MM.1S (cell line): Measurements from ENCODE around the gene FBXO44.

Source experiments
- DNase-seq: peaks from one replicate; pipeline ENCODE4 v3.0.0-alpha.2; 2015
- H2AFZ ChIP-seq: fragments of 300-600 bp; sonication (generic); 2 replicates; pipeline ENCODE4 v1.6.0; 2016; ENCODE audit warnings: antibody characterized with exemption, low read length
- H3F3A ChIP-seq: fragments of 300-600 bp; sonication (generic); 2 replicates; pipeline ENCODE4 v1.6.1; 2016; ENCODE audit warnings: mild to moderate bottlenecking, antibody characterized with exemption, low read length, moderate library complexity, mixed read lengths; ENCODE audit not compliant: insufficient read depth
- H3K27ac ChIP-seq: fragments of 300-600 bp; sonication (generic); 2 replicates; pipeline ENCODE4 v1.5.1; 2016; ENCODE audit warnings: mild to moderate bottlenecking, low read length
- H3K27me3 ChIP-seq: fragments of 300-600 bp; sonication (generic); replicated peaks from 2 replicates; pipeline ENCODE4 v1.6.0; 2016; ENCODE audit warnings: low read length; ENCODE audit not compliant: insufficient read depth
- H3K36me3 ChIP-seq: fragments of 300-600 bp; sonication (generic); replicated peaks from 2 replicates; pipeline ENCODE4 v1.6.1; 2016; ENCODE audit warnings: mild to moderate bottlenecking, low read length, mixed read lengths; ENCODE audit not compliant: insufficient read depth
- H3K4me1 ChIP-seq: fragments of 300-600 bp; sonication (generic); 2 replicates; pipeline ENCODE4 v1.6.1; 2016; ENCODE audit warnings: low read length, mixed read lengths
- H3K4me2 ChIP-seq: fragments of 300-600 bp; sonication (generic); 2 replicates; pipeline ENCODE4 v1.6.0; 2016; ENCODE audit warnings: low read depth, low read length
- H3K4me3 ChIP-seq: fragments of 300-600 bp; sonication (generic); 2 replicates; pipeline ENCODE4 v1.5.1; 2016; ENCODE audit warnings: low read length, mixed read lengths
- H3K79me2 ChIP-seq: fragments of 300-600 bp; sonication (generic); 2 replicates; pipeline ENCODE4 v1.6.1; 2016; ENCODE audit warnings: mixed run types, low read length, mixed read lengths
- H3K9ac ChIP-seq: fragments of 300-600 bp; sonication (generic); 2 replicates; pipeline ENCODE4 v1.6.1; 2016; ENCODE audit warnings: low read length, mixed read lengths
- H3K9me2 ChIP-seq: fragments of 300-600 bp; sonication (generic); replicated peaks from 2 replicates; pipeline ENCODE4 v1.6.1; 2016; ENCODE audit warnings: mild to moderate bottlenecking, low read length, mixed read lengths; ENCODE audit not compliant: insufficient read depth
- H3K9me3 ChIP-seq: fragments of 300-600 bp; sonication (generic); replicated peaks from 2 replicates; pipeline ENCODE4 v1.6.1; 2016; ENCODE audit warnings: mild to moderate bottlenecking, low read length, mixed read lengths; ENCODE audit not compliant: insufficient read depth
- H4K20me1 ChIP-seq: fragments of 300-600 bp; sonication (generic); 2 replicates; pipeline ENCODE4 v1.6.1; 2016; ENCODE audit warnings: mild to moderate bottlenecking, low read length, moderate library complexity, mixed read lengths; ENCODE audit not compliant: insufficient read depth
- EZH2 ChIP-seq: fragments of 300-600 bp; sonication (generic); optimal IDR thresholded peaks from 2 replicates; pipeline ENCODE3; 2017; ENCODE audit warnings: low read depth, mild to moderate bottlenecking, antibody characterized with exemption, low read length, mixed read lengths
- EZH2phosphoT487 ChIP-seq: fragments of 300-600 bp; sonication (generic); IDR thresholded peaks from 2 replicates; pipeline ENCODE4 v1.6.1; 2018; ENCODE audit warnings: antibody characterized with exemption, low read length
- TF ChIP-seq, protein P1 (sequence below): fragments of 300-600 bp; sonication (generic); IDR thresholded peaks from 2 replicates; pipeline ENCODE4 v1.5.1; 2016; ENCODE audit warnings: antibody characterized with exemption, low read length, mixed read lengths

The FBXO44 gene

DNA sequence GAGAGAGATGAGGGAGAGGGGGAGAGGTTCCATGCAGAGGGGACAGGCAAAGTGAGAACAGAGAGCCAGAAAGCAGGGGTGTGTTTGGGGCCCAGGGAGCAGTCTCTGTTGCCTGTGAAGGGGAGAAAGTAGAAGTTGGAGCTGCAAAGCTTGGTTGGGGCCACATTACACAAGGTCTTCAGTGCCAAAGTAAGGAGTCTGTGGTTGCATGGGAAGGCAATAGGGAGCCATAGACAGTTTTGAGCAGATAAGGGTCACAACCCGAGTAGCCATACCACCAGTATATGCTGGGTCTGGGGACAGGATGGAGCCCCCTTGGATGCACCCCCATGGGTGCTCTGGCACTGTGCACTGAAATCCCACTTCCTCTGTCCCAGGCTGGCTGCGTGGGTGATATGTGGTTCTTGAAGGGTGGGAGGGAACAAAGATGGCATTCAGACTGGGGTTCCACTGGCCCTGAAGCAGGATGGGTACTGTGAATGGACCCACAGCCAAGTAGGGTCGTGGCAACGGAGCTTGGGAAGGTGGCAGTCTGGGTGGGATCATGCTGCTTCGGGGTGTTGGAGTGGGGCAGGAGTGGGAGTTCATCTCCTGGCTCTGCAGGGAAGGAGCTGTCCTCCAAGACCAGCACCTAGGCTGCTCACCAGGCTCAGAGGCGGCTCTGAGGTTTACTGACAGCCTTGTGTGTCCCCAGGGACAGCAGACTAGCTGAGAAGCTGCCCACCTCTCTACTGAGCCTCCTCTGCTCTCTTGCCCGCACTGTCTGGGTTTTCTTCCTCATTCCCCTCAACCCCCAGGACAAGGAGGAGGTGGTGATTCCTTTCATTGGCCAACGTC is 48.9 kb downstream of the FBXO44 start:
- H3K9ac ChIP-seq: no peak overlapping the region
- H3K4me1 ChIP-seq: no peaks in the 10 kb centered on the region
- TF ChIP-seq, protein P1, sequence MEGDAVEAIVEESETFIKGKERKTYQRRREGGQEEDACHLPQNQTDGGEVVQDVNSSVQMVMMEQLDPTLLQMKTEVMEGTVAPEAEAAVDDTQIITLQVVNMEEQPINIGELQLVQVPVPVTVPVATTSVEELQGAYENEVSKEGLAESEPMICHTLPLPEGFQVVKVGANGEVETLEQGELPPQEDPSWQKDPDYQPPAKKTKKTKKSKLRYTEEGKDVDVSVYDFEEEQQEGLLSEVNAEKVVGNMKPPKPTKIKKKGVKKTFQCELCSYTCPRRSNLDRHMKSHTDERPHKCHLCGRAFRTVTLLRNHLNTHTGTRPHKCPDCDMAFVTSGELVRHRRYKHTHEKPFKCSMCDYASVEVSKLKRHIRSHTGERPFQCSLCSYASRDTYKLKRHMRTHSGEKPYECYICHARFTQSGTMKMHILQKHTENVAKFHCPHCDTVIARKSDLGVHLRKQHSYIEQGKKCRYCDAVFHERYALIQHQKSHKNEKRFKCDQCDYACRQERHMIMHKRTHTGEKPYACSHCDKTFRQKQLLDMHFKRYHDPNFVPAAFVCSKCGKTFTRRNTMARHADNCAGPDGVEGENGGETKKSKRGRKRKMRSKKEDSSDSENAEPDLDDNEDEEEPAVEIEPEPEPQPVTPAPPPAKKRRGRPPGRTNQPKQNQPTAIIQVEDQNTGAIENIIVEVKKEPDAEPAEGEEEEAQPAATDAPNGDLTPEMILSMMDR: no peak
- TF ChIP-seq EZH2phosphoT487 (no peak), EZH2 (no peak)
- no peaks in the 10 kb centered on the region for H3K79me2 ChIP-seq
- H3K9me2 ChIP-seq: no peaks in the 10 kb centered on the region
- no peaks in the 10 kb centered on the region for H4K20me1 ChIP-seq
- no peaks in the 10 kb centered on the region for H3K9me3 ChIP-seq
- H3K36me3 ChIP-seq: no peaks in the 10 kb centered on the region
- no peak overlapping the region for H3K4me3 ChIP-seq
- no peak overlapping the region for H3K27ac ChIP-seq
- DNase-seq: no peak
- H3F3A ChIP-seq: no peaks in the 10 kb centered on the region
- H2AFZ ChIP-seq: no peak overlapping the region
- H3K4me2 ChIP-seq: no peak overlapping the region
- peaks cover 89% of the 10 kb centered on the region for H3K27me3 ChIP-seq

DNA sequence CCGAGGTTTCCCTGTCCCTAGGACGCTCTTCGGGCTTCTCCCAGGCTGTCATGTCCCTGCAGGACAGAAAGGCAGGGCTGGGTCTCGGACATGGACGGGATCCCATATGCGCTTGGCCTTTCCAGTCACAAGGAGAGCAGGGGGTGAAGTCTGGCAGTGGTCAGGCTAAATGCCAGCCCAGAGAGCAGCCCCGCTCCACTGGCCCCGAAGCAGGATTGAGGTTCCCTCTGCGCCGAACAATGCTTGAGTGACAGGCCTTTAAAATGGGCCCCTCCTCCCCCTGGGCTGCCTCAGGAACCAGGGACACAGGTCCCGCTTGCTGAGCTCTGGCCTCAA is 49.5 kb downstream of the FBXO44 start:
- H3F3A ChIP-seq: no peaks in the 10 kb centered on the region
- no peak overlapping the region for H3K27ac ChIP-seq
- H3K4me2 ChIP-seq: no peak overlapping the region
- no peaks in the 10 kb centered on the region for H3K9me3 ChIP-seq
- peaks cover 89% of the 10 kb centered on the region for H3K27me3 ChIP-seq
- no peaks in the 10 kb centered on the region for H3K4me1 ChIP-seq
- H3K9ac ChIP-seq: no peak overlapping the region
- H3K79me2 ChIP-seq: no peaks in the 10 kb centered on the region
- no peaks in the 10 kb centered on the region for H4K20me1 ChIP-seq
- no peak overlapping the region for H2AFZ ChIP-seq
- TF ChIP-seq, protein P1: no peak
- TF ChIP-seq EZH2phosphoT487 (no peak), EZH2 (no peak)
- H3K9me2 ChIP-seq: no peaks in the 10 kb centered on the region
- H3K36me3 ChIP-seq: no peaks in the 10 kb centered on the region
- no peak overlapping the region for H3K4me3 ChIP-seq
- DNase-seq: no peak

DNA sequence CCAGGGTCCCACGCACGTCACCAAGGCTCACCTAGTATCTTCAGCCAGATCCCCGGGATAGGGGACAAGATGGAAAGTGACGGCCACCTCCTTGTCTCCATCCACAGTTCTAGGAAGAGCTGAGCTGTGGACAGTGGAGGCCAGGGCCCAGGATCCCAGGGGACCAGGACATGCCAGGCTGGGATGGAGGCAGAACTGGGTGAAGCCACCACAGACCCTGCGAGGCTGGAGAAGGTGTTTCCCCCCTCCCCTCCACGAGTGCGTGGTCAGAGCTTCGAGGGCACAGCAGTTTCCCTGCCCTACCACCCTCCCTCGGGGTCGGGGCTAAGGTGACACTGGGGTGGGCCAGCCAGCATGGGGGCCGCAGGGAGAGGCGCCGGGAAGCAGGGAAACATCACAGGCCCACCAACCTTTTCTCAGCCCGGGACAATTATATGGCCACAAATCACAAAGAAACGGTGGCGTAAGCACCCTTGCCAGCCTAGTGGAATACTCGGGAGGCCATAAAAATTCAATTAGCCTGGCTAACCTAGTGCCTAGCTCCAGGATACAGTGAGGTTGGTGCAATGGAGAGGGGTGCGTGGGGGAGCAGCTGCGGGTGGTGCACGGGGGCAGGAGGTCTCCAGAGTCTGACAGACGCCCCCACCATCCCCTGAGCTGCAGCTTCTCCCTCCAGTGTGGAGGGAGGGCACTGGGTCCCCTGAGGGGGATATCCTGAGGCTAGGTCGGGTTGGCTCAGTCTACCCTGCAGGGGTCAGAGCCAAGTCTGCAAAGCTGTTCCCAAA is 50.2 kb downstream of the FBXO44 start:
- no peaks in the 10 kb centered on the region for H3K79me2 ChIP-seq

More for the DNA sequence above, 50.2 kb downstream of the FBXO44 start:
- H3K9me3 ChIP-seq: no peaks in the 10 kb centered on the region
- no peaks in the 10 kb centered on the region for H3K9me2 ChIP-seq
- no peaks in the 10 kb centered on the region for H3F3A ChIP-seq
- H3K4me3 ChIP-seq: no peak overlapping the region
- TF ChIP-seq EZH2 (no peak), EZH2phosphoT487 (no peak)
- TF ChIP-seq, protein P1: no peak
- H3K4me1 ChIP-seq: no peaks in the 10 kb centered on the region
- no peak overlapping the region for H3K27ac ChIP-seq
- no peak overlapping the region for H2AFZ ChIP-seq
- no peak for DNase-seq
- peaks cover 94% of the 10 kb centered on the region for H3K27me3 ChIP-seq
- H3K36me3 ChIP-seq: no peaks in the 10 kb centered on the region
- H3K9ac ChIP-seq: no peak overlapping the region
- H4K20me1 ChIP-seq: no peaks in the 10 kb centered on the region
- no peak overlapping the region for H3K4me2 ChIP-seq
